K562 (cell line): ENCODE results near the gene PITX1. TPM values are rescaled to one million over a fixed set of nuclear protein-coding genes. Genes with fewer than 3 reads are reported as not detected.
A peak's percentile ranks its signal among the peaks of the same experiment; 100 is the strongest.

Source experiments
- AFF1 ChIP-seq, 2 experiments: fragments of 450-650 bp; IDR thresholded peaks; 2 replicates each; pipeline ENCODE4 v1.6.1; 2018; ENCODE audit warnings: mild to moderate bottlenecking in 2 of 2, low read depth in 1 of 2; ENCODE audit not compliant: partially characterized antibody in 2 of 2
- ARID3A ChIP-seq: IDR thresholded peaks from 2 replicates; pipeline ENCODE4 v1.6.1; 2012; ENCODE audit warnings: low read depth, low read length, improper control_type of control experiment, borderline replicate concordance
- HCFC1 ChIP-seq: IDR thresholded peaks from 2 replicates; pipeline ENCODE4 v1.6.1; 2012; ENCODE audit warnings: low read depth, low read length, improper control_type of control experiment
- HDAC8 ChIP-seq: fragments of 450-650 bp; IDR thresholded peaks from 2 replicates; pipeline ENCODE4 v1.6.1; 2016; ENCODE audit warnings: mild to moderate bottlenecking, missing genetic modification characterization, moderate library complexity, missing compliant biosample characterization
- SETDB1 ChIP-seq: IDR thresholded peaks from one replicate; pipeline ENCODE4 v1.6.1; 2012; ENCODE audit warnings: low read length, control low read depth, inconsistent platforms
- ZBTB33 ChIP-seq: sonication (generic); formaldehyde crosslinking; IDR thresholded peaks from 2 replicates; pipeline ENCODE4 v1.8.1; 2023; ENCODE audit warnings: mild to moderate bottlenecking, missing genetic modification reagents
- ZNF589 ChIP-seq: fragments of 200-800 bp; sonication (Bioruptor generic); IDR thresholded peaks from 2 replicates; pipeline ENCODE4 v1.6.1; 2016; ENCODE audit warnings: low read depth, missing genetic modification characterization, missing compliant biosample characterization
- ZNF668 ChIP-seq: fragments of 250-450 bp; sonication (Bioruptor Pico); IDR thresholded peaks from 2 replicates; pipeline ENCODE4 v1.8.0; 2022; ENCODE audit warnings: mild to moderate bottlenecking, inconsistent platforms
- polyA plus RNA-seq, 8 experiments: library from polyadenylated mRNA; depleted of rRNA in 4 of 8; stranded (reverse) in 5 of 8; unstranded in 3 of 8; fragments of >200 nt; fragmentation: Nextera tagmentation in 2 of 8; fragmentation: Illumina TruSeq in 1 of 8; extraction: Ambion mirVana in 2 of 8; extraction: Trizol in 1 of 8; gene quantifications; 2 replicates each; pipeline versions ENCODE4 v1.2.1 to v1.2.3, GENCODE V29; 2011 to 2014; ENCODE audit warnings: inconsistent platforms in 1 of 8, missing spikeins in 1 of 8
- total RNA-seq, 7 experiments: library from RNA; depleted of rRNA in 6 of 7; stranded (reverse); fragments of >200 nt in 6 of 7; fragmentation: Illumina TruSeq in 2 of 7; extraction: Trizol in 2 of 7; gene quantifications; 2 replicates each; pipeline versions ENCODE4 v1.2.1 to v1.2.3, GENCODE V29; 2011 to 2021; ENCODE audit warnings: low replicate concordance in 1 of 7

The PITX1 gene
- total and polyA plus RNA-seq, 9 of the 15 experiments (the other 6 are each of a cell fraction or from before 2014, with no cell fraction given), result 0.13 to 88.2 (median 24.9) TPM

DNA sequence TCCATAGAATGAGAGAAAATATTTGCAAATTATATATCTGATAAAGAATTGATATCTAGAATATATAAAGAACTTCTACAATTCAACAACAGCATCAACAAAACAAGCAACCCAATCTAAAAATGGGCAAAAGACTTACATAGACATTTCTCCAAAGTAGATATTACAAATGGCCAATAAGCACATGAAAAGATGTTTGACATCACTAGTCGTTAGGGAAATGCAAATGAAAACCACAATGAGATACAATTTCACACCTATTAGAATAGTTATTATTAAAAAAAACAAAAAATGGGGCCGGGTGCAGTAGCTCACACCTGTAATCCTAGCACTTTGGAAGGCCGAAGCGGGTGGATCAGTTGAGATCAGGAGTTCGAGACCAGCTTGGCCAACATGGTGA is 41.9 kb downstream of the PITX1 start (continued):
- no peak for TF ChIP-seq ZNF589
- TF ChIP-seq HDAC8 (tag), result no peak
- TF ChIP-seq ZNF668 (CRISPR knock-in tag), result no peak
- TF ChIP-seq HCFC1, result no peak
- TF ChIP-seq ARID3A, result no peak
- TF ChIP-seq ZBTB33 (CRISPR knock-in tag), result no peak
- TF ChIP-seq SETDB1, result no peak
- peak in 1 of 2 experiments; percentile 25 for TF ChIP-seq AFF1 (IDR thresholded peaks at IDR 0.05; ENCODE audit: low read depth in 1 of 2, partially characterized antibody in 2 of 2)
